Stomach (tissue), 9 donors: ENCODE data around the gene SLC35F3. TPM values are rescaled to one million over a fixed set of nuclear protein-coding genes. Genes with fewer than 3 reads are reported as not detected.

Experiments
- DNase-seq, 2 donors: peaks; one replicate each; pipeline versions ENCODE4 v3.0.0 to v3.0.0-alpha.2; 2013 to 2019
- H3K27ac ChIP-seq, 5 donors: fragments of 200-600 bp in 4 of 5; sonication (generic) in 4 of 5; one replicate each; pipeline ENCODE4 v1.5.1; 2013 to 2019; ENCODE audit warnings: mild to moderate bottlenecking in 1 of 5, moderate library complexity in 1 of 5
- H3K27me3 ChIP-seq, 3 donors: fragments of 200-600 bp; sonication (generic); one replicate each; pipeline ENCODE4 v1.5.1; 2017 to 2019; ENCODE audit warnings: mixed run types in 1 of 3
- H3K36me3 ChIP-seq, 4 donors: fragments of 200-600 bp; sonication (generic); 1 replicate in 3 of 4; 2 replicates in 1 of 4; pipeline ENCODE4 v1.5.1; 2016 to 2019
- H3K4me1 ChIP-seq, 4 donors: fragments of 200-600 bp; sonication (generic); one replicate each; pipeline ENCODE4 v1.5.1; 2016 to 2019
- H3K4me3 ChIP-seq, 4 donors: fragments of 200-600 bp; sonication (generic) in 3 of 4; one replicate each; pipeline ENCODE4 v1.5.1; 2016 to 2019; ENCODE audit warnings: mild to moderate bottlenecking in 1 of 4
- H3K9me3 ChIP-seq, 4 donors: fragments of 200-600 bp; sonication (generic); one replicate each; pipeline ENCODE4 v1.5.1; 2016 to 2019
- CTCF ChIP-seq, 7 experiments: fragments of 450-650 bp in 4 of 7; fragments of 200-600 bp in 3 of 7; sonication (generic) in 3 of 7; IDR thresholded peaks; one replicate each; pipeline ENCODE4 v1.5.1; 2016 to 2019; ENCODE audit warnings: antibody characterized with exemption in 7 of 7, control low read depth in 2 of 7, mild to moderate bottlenecking in 1 of 7
- EP300 ChIP-seq: sonication (generic); formaldehyde crosslinking; IDR thresholded peaks from one replicate; pipeline ENCODE4 v1.6.1; 2017; ENCODE audit warnings: antibody characterized with exemption
- POLR2A ChIP-seq, 4 donors: fragments of 450-650 bp; IDR thresholded peaks; one replicate each; pipeline ENCODE4 v1.6.1; 2016; ENCODE audit warnings: antibody characterized with exemption in 4 of 4, control low read depth in 2 of 4, mild to moderate bottlenecking in 1 of 4, moderate library complexity in 1 of 4
- POLR2AphosphoS5 ChIP-seq, 3 donors: sonication (generic); formaldehyde crosslinking; IDR thresholded peaks; one replicate each; pipeline ENCODE4 v1.6.1; 2016; ENCODE audit warnings: antibody characterized with exemption in 3 of 3
- WGBS, 5 donors: extraction: QIAGEN DNeasy Blood & Tissue Kit in 3 of 5; methylation state at CpG; one replicate each; pipeline versions ENCODE4 v1.1.5 to v1.1.7; 2013 to 2018; 5-methylcytosine and 5-hydroxymethylcytosine counted together
- intact Hi-C: fragments of 100-400 bp; cut with DNase I; formaldehyde crosslinking; loops from one replicate; pipeline ENCODE4 v1.15.1; 2023; ENCODE audit warnings: low total_unique reads
- polyA plus RNA-seq, 3 donors: library from polyadenylated mRNA; stranded (reverse); fragments of 200-250 nt; gene quantifications; one replicate each; pipeline ENCODE4 v1.2.3, GENCODE V29; 2013
- total RNA-seq, 5 donors: library from RNA; depleted of rRNA; stranded (reverse); fragments of >200 nt; gene quantifications; one replicate each; pipeline versions ENCODE4 v1.1.0 to v1.2.3, GENCODE V29; 2014 to 2016
- donor health status: healthy with polysubstance abuse.
- donor health status: Bipolar disorder and iron deficiency.
- donor health status: healthy.

SLC35F3 gene
- total and polyA plus RNA-seq, 8 donors = under 0.01 to 1.5 (median 0.59) TPM; not detected in 2

- H3K27me3 ChIP-seq = no peaks in the 10 kb centered on the region
- H3K9me3 ChIP-seq = peaks cover 0 to 14% (median 8%) of the 10 kb centered on the region in 4 donors
- H3K4me3 ChIP-seq = no peak overlapping the region
- TF ChIP-seq EP300 = no peak
- TF ChIP-seq POLR2AphosphoS5 (IDR thresholded peaks at IDR 0.05) = no peak
- TF ChIP-seq POLR2A (IDR thresholded peaks at IDR 0.05) = no peak
- TF ChIP-seq CTCF (IDR thresholded peaks at IDR 0.05) = no peak
- no peaks in the 10 kb centered on the region for H3K36me3 ChIP-seq
- H3K4me1 ChIP-seq = no peaks in the 10 kb centered on the region
- DNase-seq = no peak
- no peak overlapping the region for H3K27ac ChIP-seq
- WGBS, 5 donors = 88 to 96% (median 90%) methylated on average over 1 of the region's 1 CpG
- intact Hi-C loops = no loop called here
Measured at GRCh38 chr1:234253732-234254131, 349.3 kb downstream of the SLC35F3 start.

GRCh38 chr1:234256359-234256758 lies 351.9 kb downstream of the SLC35F3 start:
- WGBS, 5 donors = 62 to 77% (median 69%) methylated on average over 2 of the region's 2 CpGs
- TF ChIP-seq POLR2A (IDR thresholded peaks at IDR 0.05) = no peak
- TF ChIP-seq POLR2AphosphoS5 (IDR thresholded peaks at IDR 0.05) = no peak
- TF ChIP-seq CTCF (IDR thresholded peaks at IDR 0.05) = no peak
- TF ChIP-seq EP300 = no peak
- intact Hi-C loops = no loop called here
- no peaks in the 10 kb centered on the region for H3K36me3 ChIP-seq
- DNase-seq = no peak
- peaks cover 0 to 14% (median 8%) of the 10 kb centered on the region in 4 donors for H3K9me3 ChIP-seq
- no peaks in the 10 kb centered on the region for H3K27me3 ChIP-seq
- H3K4me3 ChIP-seq = no peak overlapping the region
- no peak overlapping the region for H3K27ac ChIP-seq
- no peaks in the 10 kb centered on the region for H3K4me1 ChIP-seq

GRCh38 chr1:234258071-234258470 lies 353.6 kb downstream of the SLC35F3 start:
- TF ChIP-seq POLR2A (IDR thresholded peaks at IDR 0.05) (no peak), POLR2AphosphoS5 (IDR thresholded peaks at IDR 0.05) (no peak), EP300 (no peak), CTCF (IDR thresholded peaks at IDR 0.05) (no peak)
- peaks cover 0 to 14% (median 8%) of the 10 kb centered on the region in 4 donors for H3K9me3 ChIP-seq
- no peak for DNase-seq
- no peak overlapping the region for H3K4me3 ChIP-seq
- H3K36me3 ChIP-seq = no peaks in the 10 kb centered on the region
- intact Hi-C loops = no loop called here
- 83 to 93% (median 91%) methylated on average over 3 of the region's 3 CpGs for WGBS, 5 donors
- H3K27me3 ChIP-seq = no peaks in the 10 kb centered on the region
- peaks cover 0 to 15% (median 0%) of the 10 kb centered on the region in 4 donors for H3K4me1 ChIP-seq
- H3K27ac ChIP-seq = no peak overlapping the region

GRCh38 chr1:234260578-234260977 lies 356.1 kb downstream of the SLC35F3 start:
- H3K4me1 ChIP-seq = peaks cover 0 to 15% (median 0%) of the 10 kb centered on the region in 4 donors
- no peak for TF ChIP-seq EP300
- TF ChIP-seq POLR2A (IDR thresholded peaks at IDR 0.05) = no peak
- TF ChIP-seq POLR2AphosphoS5 (IDR thresholded peaks at IDR 0.05) = no peak
- no peak for TF ChIP-seq CTCF (IDR thresholded peaks at IDR 0.05)

More at GRCh38 chr1:234260578-234260977, 356.1 kb downstream of the SLC35F3 start:
- Histone ChIP-seq H3K27me3 (no peaks in the 10 kb centered on the region), H3K4me3 (no peak overlapping the region), H3K36me3 (no peaks in the 10 kb centered on the region), H3K9me3 (peaks cover 0 to 14% (median 8%) of the 10 kb centered on the region in 4 donors), H3K27ac (no peak overlapping the region)
- DNase-seq = no peak
- 54 to 74% (median 64%) methylated on average over 7 of the region's 7 CpGs for WGBS, 5 donors
- intact Hi-C loops = no loop called here
